BJ (cell line): Measurements from ENCODE around the gene LHX5. TPM values are rescaled to one million over a fixed set of nuclear protein-coding genes. Genes with fewer than 3 reads are reported as not detected.

Source experiments
- CTCF ChIA-PET: fragments of 350-600 bp; formaldehyde crosslinking; extraction: SDS; loops from one replicate; lab custom pipeline; 2021; ENCODE audit warnings: antibody characterized with exemption, inconsistent platforms; lab: Yijun Ruan, JAX
- POLR2A ChIA-PET: fragments of 300-600 bp; sonication (Branson Sonifier 250); formaldehyde crosslinking; extraction: SDS; loops from one replicate; lab custom pipeline; 2021; ENCODE audit warnings: antibody characterized with exemption; lab: Charles Lee
- DNase-seq: peaks from one replicate; pipeline ENCODE4 v3.0.0-alpha.2; 2011; ENCODE audit warnings: low read depth
- H3K27me3 ChIP-seq: 2 replicates; pipeline ENCODE4 v1.6.0; 2011; ENCODE audit warnings: low read length; ENCODE audit not compliant: control insufficient read depth, insufficient read depth
- H3K36me3 ChIP-seq: 2 replicates; pipeline ENCODE4 v1.5.1; 2011; ENCODE audit warnings: low read length; ENCODE audit not compliant: control insufficient read depth, insufficient read depth
- H3K4me3 ChIP-seq: 2 replicates; pipeline ENCODE4 v1.5.1; 2011; ENCODE audit warnings: low read depth, mild to moderate bottlenecking, control low read depth, low read length
- polyA plus RNA-seq: library from polyadenylated mRNA; depleted of rRNA; stranded (reverse); fragments of >200 nt; gene quantifications from 2 replicates; pipeline ENCODE4 v1.2.3, GENCODE V29; 2011
- TF ChIP-seq, protein P1 (sequence below): IDR thresholded peaks from 2 replicates; pipeline ENCODE4 v1.5.1; 2011; ENCODE audit warnings: low read depth, mild to moderate bottlenecking, control low read depth, inconsistent platforms, low read length, moderate library complexity; ENCODE audit not compliant: insufficient read depth

Gene LHX5
- polyA plus RNA-seq, 1 experiment, result not detected

DNA sequence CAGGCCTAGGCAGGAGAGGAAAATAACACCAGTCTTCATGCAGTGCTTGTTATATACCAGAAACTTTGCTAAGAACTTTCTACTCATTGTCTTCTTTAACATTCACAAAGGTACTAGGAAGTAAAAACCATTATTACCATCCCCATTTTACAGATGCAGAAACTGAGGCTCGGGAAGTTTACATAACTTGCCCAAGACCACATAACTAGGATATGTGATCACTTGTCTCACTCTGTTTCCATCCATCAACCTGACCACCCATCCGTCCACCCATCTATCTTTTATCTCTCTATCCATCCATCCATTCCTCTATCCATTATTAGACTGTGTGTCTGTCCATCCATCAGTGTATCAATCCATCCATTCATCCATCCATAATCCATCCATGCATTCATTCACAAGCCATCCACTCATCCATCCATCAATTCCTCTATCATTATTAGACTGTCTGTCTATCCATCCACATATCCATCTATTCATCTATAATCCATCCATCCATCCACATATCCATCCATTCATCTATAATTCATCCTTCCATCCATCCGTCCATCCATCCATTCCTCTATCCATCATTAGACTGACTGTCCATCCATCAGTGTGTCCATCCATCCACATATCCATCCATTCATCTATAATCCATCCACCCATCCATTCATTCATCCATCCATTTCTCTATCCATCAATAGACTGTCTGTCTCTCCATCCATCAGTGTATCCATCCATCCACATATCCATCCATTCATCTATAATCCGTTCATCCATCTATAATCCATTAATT lies 33.0 kb downstream of the LHX5 start:
- ChIA-PET POLR2A (no interaction called here), CTCF (no interaction called here)
- Histone ChIP-seq H3K36me3 (no peaks in the 10 kb centered on the region), H3K4me3 (no peak overlapping the region), H3K27me3 (peaks cover 6% of the 10 kb centered on the region)
- TF ChIP-seq, protein P1, sequence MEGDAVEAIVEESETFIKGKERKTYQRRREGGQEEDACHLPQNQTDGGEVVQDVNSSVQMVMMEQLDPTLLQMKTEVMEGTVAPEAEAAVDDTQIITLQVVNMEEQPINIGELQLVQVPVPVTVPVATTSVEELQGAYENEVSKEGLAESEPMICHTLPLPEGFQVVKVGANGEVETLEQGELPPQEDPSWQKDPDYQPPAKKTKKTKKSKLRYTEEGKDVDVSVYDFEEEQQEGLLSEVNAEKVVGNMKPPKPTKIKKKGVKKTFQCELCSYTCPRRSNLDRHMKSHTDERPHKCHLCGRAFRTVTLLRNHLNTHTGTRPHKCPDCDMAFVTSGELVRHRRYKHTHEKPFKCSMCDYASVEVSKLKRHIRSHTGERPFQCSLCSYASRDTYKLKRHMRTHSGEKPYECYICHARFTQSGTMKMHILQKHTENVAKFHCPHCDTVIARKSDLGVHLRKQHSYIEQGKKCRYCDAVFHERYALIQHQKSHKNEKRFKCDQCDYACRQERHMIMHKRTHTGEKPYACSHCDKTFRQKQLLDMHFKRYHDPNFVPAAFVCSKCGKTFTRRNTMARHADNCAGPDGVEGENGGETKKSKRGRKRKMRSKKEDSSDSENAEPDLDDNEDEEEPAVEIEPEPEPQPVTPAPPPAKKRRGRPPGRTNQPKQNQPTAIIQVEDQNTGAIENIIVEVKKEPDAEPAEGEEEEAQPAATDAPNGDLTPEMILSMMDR, result no peak
- DNase-seq, result no peak

DNA sequence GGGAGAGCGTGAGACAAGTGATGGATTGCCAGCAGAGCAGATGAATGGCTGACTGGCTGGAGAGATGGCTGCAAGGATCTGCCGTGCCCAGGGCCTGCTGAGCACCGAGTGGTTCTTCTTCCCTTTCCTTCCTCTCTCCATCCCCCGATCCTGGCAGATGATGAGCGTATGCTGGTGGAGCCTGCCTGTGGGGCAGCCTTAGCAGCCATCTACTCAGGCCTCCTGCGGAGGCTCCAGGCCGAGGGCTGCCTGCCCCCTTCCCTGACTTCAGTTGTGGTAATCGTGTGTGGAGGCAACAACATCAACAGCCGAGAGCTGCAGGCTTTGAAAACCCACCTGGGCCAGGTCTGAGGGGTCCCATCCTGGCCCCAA lies 34.0 kb downstream of the LHX5 start:
- Histone ChIP-seq H3K27me3 (peaks cover 6% of the 10 kb centered on the region), H3K4me3 (no peak overlapping the region), H3K36me3 (no peaks in the 10 kb centered on the region)
- ChIA-PET POLR2A (no interaction called here), CTCF (no interaction called here)
- TF ChIP-seq, protein P1, result no peak
- no peak for DNase-seq

DNA sequence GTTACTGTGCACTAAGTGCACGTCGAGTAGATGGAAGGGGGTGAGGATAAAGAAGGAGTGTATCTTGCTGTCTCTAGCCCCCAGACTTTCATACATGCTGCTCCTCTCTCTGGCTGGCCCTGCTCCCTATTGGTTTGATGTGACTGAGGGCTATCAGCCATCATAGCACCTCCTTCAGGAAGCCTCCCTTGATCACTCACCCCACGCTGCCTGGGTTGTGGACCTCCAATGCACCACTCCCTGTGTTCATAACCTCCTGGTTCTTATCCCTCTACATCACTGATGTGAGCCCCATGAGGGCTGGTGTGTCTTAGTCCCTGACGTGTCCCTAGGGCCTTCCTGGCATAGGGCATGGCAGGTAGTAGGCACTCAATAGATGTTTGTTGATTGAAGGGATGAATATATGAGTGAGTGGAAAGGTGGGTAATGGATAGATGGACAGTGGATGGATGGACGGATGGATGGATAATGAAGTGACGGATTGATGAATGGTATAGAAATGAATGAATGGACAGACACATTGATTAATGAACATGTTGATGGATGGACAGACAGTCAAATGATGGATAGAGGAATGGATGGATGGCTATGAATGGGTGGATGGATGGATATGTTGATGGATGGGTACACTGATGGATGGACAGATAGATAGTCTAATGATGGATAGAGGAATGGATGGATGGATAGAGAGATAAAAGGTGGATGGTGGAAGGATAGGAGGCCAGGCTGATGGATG lies 34.5 kb downstream of the LHX5 start:
- Histone ChIP-seq H3K4me3 (no peak overlapping the region), H3K36me3 (no peaks in the 10 kb centered on the region), H3K27me3 (peaks cover 6% of the 10 kb centered on the region)
- ChIA-PET POLR2A (no interaction called here), CTCF (no interaction called here)
- no peak for DNase-seq
- TF ChIP-seq, protein P1, result no peak

DNA sequence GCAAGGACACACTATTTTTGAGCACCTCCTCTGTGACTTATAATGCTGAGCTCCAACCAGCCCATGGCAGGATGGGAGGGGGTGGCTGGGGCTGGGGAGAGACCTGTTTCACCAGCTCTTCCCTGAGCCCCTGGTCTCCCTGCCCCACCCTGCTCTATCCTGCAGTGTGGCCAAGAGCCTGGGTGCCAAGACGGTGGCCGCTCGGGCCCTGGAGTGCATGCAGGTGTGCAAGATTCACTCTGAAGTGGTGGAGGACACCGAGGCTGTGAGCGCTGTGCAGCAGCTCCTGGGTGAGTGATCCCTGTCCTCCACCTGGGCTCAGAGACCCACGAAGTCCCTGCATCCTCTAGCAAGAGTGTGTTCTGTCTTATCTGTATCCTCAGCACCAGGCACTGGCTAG lies 35.1 kb downstream of the LHX5 start:
- TF ChIP-seq, protein P1, result no peak
- H3K36me3 ChIP-seq, result no peaks in the 10 kb centered on the region
- no peak overlapping the region for H3K4me3 ChIP-seq
- ChIA-PET CTCF (no interaction called here), POLR2A (no interaction called here)
- H3K27me3 ChIP-seq, result peaks cover 6% of the 10 kb centered on the region
- DNase-seq, result no peak

DNA sequence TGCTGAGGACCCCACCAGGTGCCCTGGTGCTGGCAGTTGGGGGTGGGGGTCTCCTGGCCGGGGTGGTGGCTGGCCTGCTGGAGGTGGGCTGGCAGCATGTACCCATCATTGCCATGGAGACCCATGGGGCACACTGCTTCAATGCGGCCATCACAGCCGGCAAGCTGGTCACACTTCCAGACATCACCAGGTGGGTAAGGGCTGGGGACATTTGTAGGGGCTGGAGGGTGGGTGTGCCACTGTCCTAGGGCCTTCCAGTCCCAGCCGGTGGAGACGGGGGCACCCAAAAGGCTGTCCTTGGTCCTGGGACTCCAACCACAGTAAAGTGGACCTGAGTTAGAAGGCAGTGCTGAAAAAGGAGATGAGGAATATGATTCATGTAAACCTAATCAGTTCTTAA lies 36.3 kb downstream of the LHX5 start:
- Histone ChIP-seq H3K4me3 (no peak overlapping the region), H3K27me3 (peaks cover 1% of the 10 kb centered on the region; the same call in 1 of the 2 replicates), H3K36me3 (no peaks in the 10 kb centered on the region)
- CTCF ChIA-PET, result interaction anchor here (1.0 to 2.4 kb wide), 2 partner anchors 10 to 122 kb away, joined by 3 to 11 read pairs; no protein-coding TSS in a partner anchor
- no peak for DNase-seq
- TF ChIP-seq, protein P1, result no peak
- POLR2A ChIA-PET, result no interaction called here
